GM23248 (cell line): ENCODE results near the gene ACMSD. TPM values are rescaled to one million over a fixed set of nuclear protein-coding genes. Genes with fewer than 3 reads are reported as not detected.
A peak's percentile ranks its signal among the peaks of the same experiment; 100 is the strongest.

Experiments
- DNase-seq: peaks from one replicate; pipeline ENCODE4 v3.0.0-alpha.2; 2015
- H2AFZ ChIP-seq: fragments of 200-600 bp; sonication (generic); 2 replicates; pipeline ENCODE4 v1.6.1; 2016; ENCODE audit warnings: antibody characterized with exemption
- H3F3A ChIP-seq: fragments of 200-600 bp; sonication (generic); 2 replicates; pipeline ENCODE4 v1.6.1; 2016; ENCODE audit warnings: mild to moderate bottlenecking, antibody characterized with exemption, mixed run types; ENCODE audit not compliant: insufficient read depth
- H3K27ac ChIP-seq: fragments of 200-600 bp; sonication (generic); 2 replicates; pipeline ENCODE4 v1.5.1; 2016; ENCODE audit warnings: mild to moderate bottlenecking
- H3K27me3 ChIP-seq: fragments of 200-600 bp; sonication (generic); replicated peaks from 2 replicates; pipeline ENCODE4 v1.6.1; 2016; ENCODE audit warnings: mild to moderate bottlenecking; ENCODE audit not compliant: insufficient read depth
- H3K36me3 ChIP-seq: fragments of 200-600 bp; sonication (generic); 2 replicates; pipeline ENCODE4 v1.6.1; 2016; ENCODE audit warnings: low read depth, mild to moderate bottlenecking
- H3K4me1 ChIP-seq: fragments of 200-600 bp; sonication (generic); 2 replicates; pipeline ENCODE4 v1.6.1; 2016; ENCODE audit warnings: mild to moderate bottlenecking; ENCODE audit not compliant: insufficient read depth
- H3K4me2 ChIP-seq: fragments of 200-600 bp; sonication (generic); one replicate; pipeline ENCODE4 v1.6.1; 2016; ENCODE audit warnings: mild to moderate bottlenecking; ENCODE audit not compliant: unreplicated experiment
- H3K4me3 ChIP-seq: fragments of 200-600 bp; sonication (generic); 2 replicates; pipeline ENCODE4 v1.5.1; 2016; ENCODE audit warnings: mild to moderate bottlenecking
- H3K79me2 ChIP-seq: fragments of 200-600 bp; sonication (generic); 2 replicates; pipeline ENCODE4 v1.6.1; 2016; ENCODE audit warnings: mild to moderate bottlenecking; ENCODE audit not compliant: insufficient read depth
- H3K9ac ChIP-seq: fragments of 200-600 bp; sonication (generic); 2 replicates; pipeline ENCODE4 v1.6.1; 2016; ENCODE audit warnings: mild to moderate bottlenecking
- H3K9me2 ChIP-seq: fragments of 200-600 bp; sonication (generic); 2 replicates; pipeline ENCODE4 v1.6.1; 2016; ENCODE audit warnings: mixed run types, mild to moderate bottlenecking, moderate library complexity; ENCODE audit not compliant: insufficient read depth
- H3K9me3 ChIP-seq: fragments of 200-600 bp; sonication (generic); one replicate; pipeline ENCODE4 v1.6.1; 2017; ENCODE audit warnings: low read depth
- H4K20me1 ChIP-seq: fragments of 200-600 bp; sonication (generic); 2 replicates; pipeline ENCODE4 v1.6.0; 2016; ENCODE audit not compliant: insufficient read depth
- EZH2 ChIP-seq: fragments of 200-600 bp; sonication (generic); IDR thresholded peaks from 2 replicates; pipeline ENCODE4 v1.6.1; 2018; ENCODE audit warnings: antibody characterized with exemption, mild to moderate bottlenecking; ENCODE audit not compliant: insufficient read depth, poor library complexity, severe bottlenecking
- EZH2phosphoT487 ChIP-seq: fragments of 200-600 bp; sonication (generic); IDR thresholded peaks from 2 replicates; pipeline ENCODE4 v1.6.1; 2018; ENCODE audit warnings: antibody characterized with exemption, moderate library complexity, mild to moderate bottlenecking, low read depth; ENCODE audit not compliant: insufficient read depth
- whole genome bisulfite sequencing, 2 experiments: methylation state at CpG; one replicate each; pipeline ENCODE4 v1.1.6; 2015 to 2017; ENCODE audit warnings: low lambda C conversion rate in 2 of 2, low coverage in 1 of 2; ENCODE audit errors: missing lambda C conversion rate in 2 of 2; 5-methylcytosine and 5-hydroxymethylcytosine counted together
- in situ Hi-C: fragments of 300-500 bp; cut with MboI; formaldehyde crosslinking; loops from 2 replicates; pipeline ENCODE4 v1.15.0; 2020
- polyA plus RNA-seq: library from polyadenylated mRNA; unstranded; fragments of >200 nt; fragmentation: Nextera tagmentation; extraction: Ambion mirVana; gene quantifications from 2 replicates; pipeline ENCODE4 v1.2.1, GENCODE V29; 2016
- total RNA-seq: library from RNA; depleted of rRNA; stranded (reverse); fragments of >200 nt; shearing (Covaris generic); gene quantifications from 2 replicates; pipeline ENCODE4 v1.2.3, GENCODE V29; 2014

The ACMSD gene
- total and polyA plus RNA-seq, 2 experiments from 2014 or later, result not detected

- Histone ChIP-seq H2AFZ (peak overlapping the region; percentile 100), H4K20me1 (peaks cover 22% of the 10 kb centered on the region), H3K4me2 (peak overlapping the region; percentile 86), H3K36me3 (no peaks in the 10 kb centered on the region), H3K4me1 (peaks cover 21% of the 10 kb centered on the region), H3K4me3 (peak overlapping the region; percentile 94), H3K27me3 (no peaks in the 10 kb centered on the region), H3K9me3 (no peaks in the 10 kb centered on the region), H3K9ac (peak overlapping the region; percentile 98), H3K27ac (peak overlapping the region; percentile 95), H3K9me2 (no peaks in the 10 kb centered on the region), H3K79me2 (peaks cover 43% of the 10 kb centered on the region), H3F3A (peaks cover 14% of the 10 kb centered on the region; the same call in 1 of the 2 replicates)
- in situ Hi-C loops, result no loop called here
- WGBS, 2 experiments, result 0 to 1% methylated on average over 25 to 38 of the region's 38 CpGs
- no peak for TF ChIP-seq EZH2phosphoT487
- no peak for TF ChIP-seq EZH2
- peak; percentile 96 for DNase-seq
These were observed 79.6 kb downstream of the ACMSD start for GRCh38 chr2:134917888-134918525.

- in situ Hi-C loops, result no loop called here
- peaks cover 50% of the 10 kb centered on the region for H3K79me2 ChIP-seq
- H3K36me3 ChIP-seq, result no peaks in the 10 kb centered on the region
- peak within 1 kb of the TSS; percentile 98 for H3K4me2 ChIP-seq
- DNase-seq, result peak; percentile 100
- TF ChIP-seq EZH2phosphoT487, result no peak
- TF ChIP-seq EZH2, result no peak
- peak within 1 kb of the TSS; percentile 94 for H3K4me3 ChIP-seq
- H3K27me3 ChIP-seq, result no peaks in the 10 kb centered on the region
- peak within 1 kb of the TSS; percentile 95 for H3K27ac ChIP-seq
- no peaks in the 10 kb centered on the region for H3K9me2 ChIP-seq
- peaks cover 21% of the 10 kb centered on the region for H3K4me1 ChIP-seq
- peak within 1 kb of the TSS; percentile 100 for H2AFZ ChIP-seq
- H3K9ac ChIP-seq, result peak within 1 kb of the TSS; percentile 98
- no peaks in the 10 kb centered on the region for H3K9me3 ChIP-seq
- peaks cover 27% of the 10 kb centered on the region for H4K20me1 ChIP-seq
- 1% methylated on average over 71 to 82 of the region's 83 CpGs for WGBS, 2 experiments
- H3F3A ChIP-seq, result peaks cover 18% of the 10 kb centered on the region
These were observed 80.3 kb downstream of the ACMSD start, which contains the start of gene CCNT2 for GRCh38 chr2:134918526-134919340. TSS of gene CCNT2 (plus strand) at chr2:134918822. CDS start at chr2:134918855, 33 bp downstream.

- DNase-seq, result peak; percentile 67
These were observed 81.2 kb downstream of the ACMSD start for GRCh38 chr2:134919341-134920210.

GRCh38 chr2:134924912-134925311 lies 86.5 kb downstream of the ACMSD start:
- H3K27ac ChIP-seq, result no peak overlapping the region
- no peak for DNase-seq
- H3K4me1 ChIP-seq, result peaks cover 38% of the 10 kb centered on the region
- H3K4me3 ChIP-seq, result no peak overlapping the region
- WGBS, 2 experiments, result 95 to 100% methylated on average over 1 of the region's 1 CpG
- no peak overlapping the region for H2AFZ ChIP-seq
- H3K79me2 ChIP-seq, result peaks cover 100% of the 10 kb centered on the region
- H3K9ac ChIP-seq, result no peak overlapping the region
- TF ChIP-seq EZH2phosphoT487 (no peak), EZH2 (no peak)
- no peaks in the 10 kb centered on the region for H3K36me3 ChIP-seq
- no peaks in the 10 kb centered on the region for H3K27me3 ChIP-seq
- H3K4me2 ChIP-seq, result no peak overlapping the region
- in situ Hi-C loops, result no loop called here
- H3F3A ChIP-seq, result peaks cover 21% of the 10 kb centered on the region
- H3K9me2 ChIP-seq, result no peaks in the 10 kb centered on the region
- peaks cover 55% of the 10 kb centered on the region for H4K20me1 ChIP-seq
- H3K9me3 ChIP-seq, result no peaks in the 10 kb centered on the region

More at GRCh38 chr2:134919341-134920210, 81.2 kb downstream of the ACMSD start:
- Histone ChIP-seq H3K27me3 (no peaks in the 10 kb centered on the region), H3K9me2 (no peaks in the 10 kb centered on the region), H3K4me3 (peak overlapping the region; percentile 91), H2AFZ (peak overlapping the region; percentile 70), H4K20me1 (peaks cover 30% of the 10 kb centered on the region), H3K79me2 (peaks cover 58% of the 10 kb centered on the region), H3F3A (peaks cover 21% of the 10 kb centered on the region), H3K36me3 (no peaks in the 10 kb centered on the region), H3K9ac (peak overlapping the region; percentile 98), H3K27ac (peak overlapping the region; percentile 95), H3K4me2 (peak overlapping the region; percentile 98), H3K9me3 (no peaks in the 10 kb centered on the region), H3K4me1 (peaks cover 21% of the 10 kb centered on the region)
- in situ Hi-C loops, result no loop called here
- 1 to 2% methylated on average over 30 of the region's 30 CpGs for WGBS, 2 experiments
- TF ChIP-seq EZH2phosphoT487, result no peak
- TF ChIP-seq EZH2, result no peak
